Neural cell (in vitro differentiated cells): ENCODE data around the gene ALK. TPM values are rescaled to one million over a fixed set of nuclear protein-coding genes. Genes with fewer than 3 reads are reported as not detected.

Experiments
- H2AFZ ChIP-seq: fragments of 200-600, 300-800 bp; sonication (generic), shearing (Covaris generic); 2 replicates; pipeline ENCODE4 v1.6.0; 2014; ENCODE audit warnings: low read depth, mild to moderate bottlenecking, antibody characterized with exemption, low read length, moderate library complexity
- H3F3A ChIP-seq: fragments of 200-600 bp; shearing (Covaris generic); 2 replicates; pipeline ENCODE4 v1.6.1; 2016; ENCODE audit warnings: mild to moderate bottlenecking, moderate library complexity, mixed read lengths, antibody characterized with exemption, low read length; ENCODE audit not compliant: insufficient read depth, poor library complexity, severe bottlenecking
- H3K27ac ChIP-seq: fragments of 200-600, 300-800 bp; sonication (generic), shearing (Covaris generic); 2 replicates; pipeline ENCODE4 v1.5.1; 2014; ENCODE audit warnings: mild to moderate bottlenecking, low read length, moderate library complexity
- H3K27me3 ChIP-seq: fragments of 300-800, 200-600 bp; sonication (generic), shearing (Covaris generic); 2 replicates; pipeline ENCODE4 v1.6.0; 2014; ENCODE audit warnings: mild to moderate bottlenecking, low read depth, low read length, moderate library complexity; ENCODE audit not compliant: insufficient read depth
- H3K36me3 ChIP-seq: fragments of 300-800, 200-600 bp; sonication (generic), shearing (Covaris generic); 2 replicates; pipeline ENCODE4 v1.5.1; 2014; ENCODE audit warnings: mild to moderate bottlenecking, antibody characterized with exemption, low read length, moderate library complexity; ENCODE audit not compliant: insufficient read depth
- H3K4me2 ChIP-seq: fragments of 300-800, 200-600 bp; sonication (generic), shearing (Covaris generic); 2 replicates; pipeline ENCODE4 v1.6.0; 2014; ENCODE audit warnings: mild to moderate bottlenecking, low read length
- H3K4me3 ChIP-seq: fragments of 300-800, 200-600 bp; sonication (generic), shearing (Covaris generic); 2 replicates; pipeline ENCODE4 v1.5.1; 2014; ENCODE audit warnings: mild to moderate bottlenecking, low read length, moderate library complexity
- H3K79me2 ChIP-seq: fragments of 200-600 bp; shearing (Covaris generic); replicated peaks from 2 replicates; pipeline ENCODE4 v1.6.0; 2014; ENCODE audit warnings: mild to moderate bottlenecking, low read length, moderate library complexity; ENCODE audit not compliant: insufficient read depth
- H3K9ac ChIP-seq: fragments of 300-800, 200-600 bp; sonication (generic), shearing (Covaris generic); 2 replicates; pipeline ENCODE4 v1.6.1; 2016; ENCODE audit warnings: mild to moderate bottlenecking, low read length, mixed read lengths
- H3K9me2 ChIP-seq: fragments of 200-600 bp; shearing (Covaris generic); 2 replicates; pipeline ENCODE4 v1.6.1; 2016; ENCODE audit warnings: mild to moderate bottlenecking, low read length, mixed read lengths; ENCODE audit not compliant: insufficient read depth
- H3K9me3 ChIP-seq: fragments of 200-600, 300-800 bp; sonication (generic), shearing (Covaris generic); 2 replicates; pipeline ENCODE4 v1.6.1; 2016; ENCODE audit warnings: mild to moderate bottlenecking, mixed run types, low read length, moderate library complexity, mixed read lengths
- H4K20me1 ChIP-seq: fragments of 200-600 bp; shearing (Covaris generic); 2 replicates; pipeline ENCODE4 v1.6.1; 2016; ENCODE audit warnings: mild to moderate bottlenecking, mixed run types; ENCODE audit not compliant: insufficient read depth
- EP300 ChIP-seq: fragments of 450-650 bp; conservative IDR thresholded peaks from 2 replicates; pipeline ENCODE4 v1.6.1; 2014; ENCODE audit warnings: antibody characterized with exemption, mild to moderate bottlenecking, moderate library complexity; ENCODE audit not compliant: poor library complexity, severe bottlenecking
- EZH2 ChIP-seq: fragments of 200-600, 300-800 bp; shearing (Covaris generic), sonication (generic); IDR thresholded peaks from 2 replicates; pipeline ENCODE4 v1.6.1; 2014; ENCODE audit warnings: antibody characterized with exemption, low read length, borderline replicate concordance, mild to moderate bottlenecking; ENCODE audit not compliant: insufficient read depth, poor library complexity, severe bottlenecking
- MXI1 ChIP-seq: fragments of 450-650 bp; conservative IDR thresholded peaks from 2 replicates; pipeline ENCODE4 v1.6.1; 2014; ENCODE audit warnings: antibody characterized with exemption, mild to moderate bottlenecking; ENCODE audit not compliant: poor library complexity, severe bottlenecking
- POLR2AphosphoS5 ChIP-seq: IDR thresholded peaks from 2 replicates; pipeline ENCODE4 v1.6.1; 2012
- RAD21 ChIP-seq: fragments of 450-650 bp; conservative IDR thresholded peaks from 2 replicates; pipeline ENCODE4 v1.6.1; 2014; ENCODE audit warnings: antibody characterized with exemption, mild to moderate bottlenecking, moderate library complexity
- REST ChIP-seq: IDR thresholded peaks from 2 replicates; pipeline ENCODE4 v1.6.1; 2012; ENCODE audit warnings: borderline replicate concordance
- SMC3 ChIP-seq: fragments of 450-650 bp; conservative IDR thresholded peaks from 2 replicates; pipeline ENCODE4 v1.6.1; 2014; ENCODE audit warnings: antibody characterized with exemption, mild to moderate bottlenecking, moderate library complexity; ENCODE audit not compliant: poor library complexity
- TAF1 ChIP-seq: IDR thresholded peaks from 2 replicates; pipeline ENCODE4 v1.6.1; 2012; ENCODE audit warnings: low read depth
- polyA plus RNA-seq: library from polyadenylated mRNA; depleted of rRNA; stranded (reverse); fragments of >200 nt; gene quantifications from 2 replicates; pipeline ENCODE4 v1.2.3, GENCODE V29; 2014
- TF ChIP-seq, protein P1 (sequence below): fragments of 450-650 bp; IDR thresholded peaks from 2 replicates; pipeline ENCODE4 v1.5.1; 2014; ENCODE audit warnings: antibody characterized with exemption, mild to moderate bottlenecking, moderate library complexity; ENCODE audit not compliant: poor library complexity, severe bottlenecking

The ALK gene
- polyA plus RNA-seq, 1 donor from 2014 or later, result 7.1 TPM

- Histone ChIP-seq H3K27me3 (no peaks in the 10 kb centered on the region), H3K36me3 (no peaks in the 10 kb centered on the region), H3K27ac (no peak overlapping the region), H3K9ac (no peak overlapping the region), H4K20me1 (no peaks in the 10 kb centered on the region), H3K4me2 (no peak overlapping the region), H3K9me2 (no peaks in the 10 kb centered on the region), H3K79me2 (no peaks in the 10 kb centered on the region), H3K9me3 (no peaks in the 10 kb centered on the region), H3F3A (no peaks in the 10 kb centered on the region), H2AFZ (no peak overlapping the region), H3K4me3 (no peak overlapping the region)
- TF ChIP-seq EP300, result no peak
- TF ChIP-seq RAD21, result no peak
- TF ChIP-seq, protein P1, sequence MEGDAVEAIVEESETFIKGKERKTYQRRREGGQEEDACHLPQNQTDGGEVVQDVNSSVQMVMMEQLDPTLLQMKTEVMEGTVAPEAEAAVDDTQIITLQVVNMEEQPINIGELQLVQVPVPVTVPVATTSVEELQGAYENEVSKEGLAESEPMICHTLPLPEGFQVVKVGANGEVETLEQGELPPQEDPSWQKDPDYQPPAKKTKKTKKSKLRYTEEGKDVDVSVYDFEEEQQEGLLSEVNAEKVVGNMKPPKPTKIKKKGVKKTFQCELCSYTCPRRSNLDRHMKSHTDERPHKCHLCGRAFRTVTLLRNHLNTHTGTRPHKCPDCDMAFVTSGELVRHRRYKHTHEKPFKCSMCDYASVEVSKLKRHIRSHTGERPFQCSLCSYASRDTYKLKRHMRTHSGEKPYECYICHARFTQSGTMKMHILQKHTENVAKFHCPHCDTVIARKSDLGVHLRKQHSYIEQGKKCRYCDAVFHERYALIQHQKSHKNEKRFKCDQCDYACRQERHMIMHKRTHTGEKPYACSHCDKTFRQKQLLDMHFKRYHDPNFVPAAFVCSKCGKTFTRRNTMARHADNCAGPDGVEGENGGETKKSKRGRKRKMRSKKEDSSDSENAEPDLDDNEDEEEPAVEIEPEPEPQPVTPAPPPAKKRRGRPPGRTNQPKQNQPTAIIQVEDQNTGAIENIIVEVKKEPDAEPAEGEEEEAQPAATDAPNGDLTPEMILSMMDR, result no peak
- no peak for TF ChIP-seq MXI1
- no peak for TF ChIP-seq TAF1
- TF ChIP-seq EZH2, result no peak
- no peak for TF ChIP-seq POLR2AphosphoS5
- no peak for TF ChIP-seq SMC3
Measured at GRCh38 chr2:29224693-29225551, 696.5 kb downstream of the ALK start.

GRCh38 chr2:29223851-29224692 is 697.3 kb downstream of the ALK start:
- H3K27ac ChIP-seq, result no peak overlapping the region
- no peaks in the 10 kb centered on the region for H3K79me2 ChIP-seq
- no peak for TF ChIP-seq POLR2AphosphoS5
- no peak for TF ChIP-seq REST
- no peak for TF ChIP-seq SMC3
- TF ChIP-seq TAF1, result no peak
- TF ChIP-seq RAD21, result no peak
- TF ChIP-seq EZH2, result no peak
- TF ChIP-seq, protein P1, result no peak
- no peak for TF ChIP-seq EP300
- TF ChIP-seq MXI1, result no peak
- H3K9ac ChIP-seq, result no peak overlapping the region
- no peaks in the 10 kb centered on the region for H3F3A ChIP-seq
- no peaks in the 10 kb centered on the region for H3K9me3 ChIP-seq
- H3K4me2 ChIP-seq, result no peak overlapping the region
- H3K36me3 ChIP-seq, result no peaks in the 10 kb centered on the region
- H2AFZ ChIP-seq, result no peak overlapping the region
- H3K4me3 ChIP-seq, result no peak overlapping the region
- no peaks in the 10 kb centered on the region for H4K20me1 ChIP-seq
- no peaks in the 10 kb centered on the region for H3K9me2 ChIP-seq
- H3K27me3 ChIP-seq, result no peaks in the 10 kb centered on the region
